Measurements from ENCODE around the gene BMP6. TPM values are rescaled to one million over a fixed set of nuclear protein-coding genes. Genes with fewer than 3 reads are reported as not detected.

Gene BMP6
- total RNA-seq, 1 experiment from 2014 or later, result 0.28 TPM

GRCh38 chr6:7691021-7691420 is 34.9 kb upstream of the BMP6 start:
- Mint-ChIP-seq H3K36me3 (ENCODE audit: insufficient read depth in 1 of 3, low read depth in 3 of 3) (no peaks in the 10 kb centered on the region), H3K27me3 (ENCODE audit: low read depth) (peaks cover 3% of the 10 kb centered on the region), H3K4me3 (no peak overlapping the region), H3K27ac (no peak overlapping the region), H3K4me1 (peaks cover 13% of the 10 kb centered on the region in 2 experiments), H3K9me3 (no peaks in the 10 kb centered on the region)
- H2BK15ac ChIP-seq (ENCODE audit: low read depth, low read length), result no peak overlapping the region
- no peak overlapping the region for H2BK5ac ChIP-seq (ENCODE audit: insufficient read length, low read length)
- H3K23ac ChIP-seq (ENCODE audit: insufficient read length, low read depth, low read length), result no peak overlapping the region
- no peak overlapping the region for H2AFZ ChIP-seq (ENCODE audit: low read length)
- no peaks in the 10 kb centered on the region for H3K9me3 ChIP-seq (ENCODE audit: control insufficient read depth, low read depth, low read length)
- H4K8ac ChIP-seq (replicated peaks; ENCODE audit: insufficient read length, low read depth, low read length), result no peak overlapping the region
- TF ChIP-seq CTCF (conservative IDR thresholded peaks at IDR 0.05), result no peak
- no CpG with 5 or more reads among the region's 2 CpGs for WGBS (ENCODE audit: extremely low coverage, insufficient read length, low lambda C conversion rate)
- no peak overlapping the region for H3K56ac ChIP-seq (ENCODE audit: insufficient read length, low read depth, low read length)
- no peak overlapping the region for H3K9ac ChIP-seq (ENCODE audit: extremely low read depth, insufficient read length, low read length)
- no peak overlapping the region for H3T11ph ChIP-seq (ENCODE audit: low read length)
- H4K91ac ChIP-seq (ENCODE audit: insufficient read length, low read depth, low read length), result no peak overlapping the region
- no peak overlapping the region for H2BK120ac ChIP-seq (ENCODE audit: low read depth, low read length, poor library complexity, severe bottlenecking)
- no peak overlapping the region for H4K5ac ChIP-seq (ENCODE audit: insufficient read length, low read depth, low read length)
- H3K23me2 ChIP-seq (ENCODE audit: insufficient read length, low read depth, low read length, poor library complexity, severe bottlenecking), result no peaks in the 10 kb centered on the region
- no peaks in the 10 kb centered on the region for H3K79me2 ChIP-seq (ENCODE audit: insufficient read depth, low read length)
- no peak overlapping the region for H2BK20ac ChIP-seq (ENCODE audit: low read depth, low read length, poor library complexity, severe bottlenecking)
- DNase-seq, result no peak
- no peak overlapping the region for H3K4ac ChIP-seq (ENCODE audit: low read depth, low read length)
- H3K4me1 ChIP-seq (ENCODE audit: insufficient read depth, low read length), result no peaks in the 10 kb centered on the region
- no peak overlapping the region for H2AK5ac ChIP-seq (ENCODE audit: insufficient read length, low read length)
- H3K4me2 ChIP-seq (ENCODE audit: insufficient read depth, insufficient read length, low read length), result no peak overlapping the region
- no peaks in the 10 kb centered on the region for H4K20me1 ChIP-seq (ENCODE audit: control insufficient read depth, insufficient read depth, insufficient read length)
- no peak overlapping the region for H2BK12ac ChIP-seq (ENCODE audit: insufficient read length, low read depth, low read length)
- H3K14ac ChIP-seq (ENCODE audit: insufficient read depth, low read length), result no peak overlapping the region
- H3K18ac ChIP-seq (ENCODE audit: insufficient read length, low read depth, low read length), result no peak overlapping the region
- H3K27ac ChIP-seq (ENCODE audit: insufficient read length, low read depth, low read length), result no peak overlapping the region
- no peaks in the 10 kb centered on the region for H3K27me3 ChIP-seq (ENCODE audit: insufficient read depth, low read length)
- H3K79me1 ChIP-seq (ENCODE audit: insufficient read depth, low read depth, low read length, poor library complexity, severe bottlenecking), result no peaks in the 10 kb centered on the region
